Measurements from ENCODE around the gene CCDC6. TPM values are rescaled to one million over a fixed set of nuclear protein-coding genes. Genes with fewer than 3 reads are reported as not detected.

Gene CCDC6
- total RNA-seq, 1 experiment from 2014 or later, result 54.9 TPM

DNA sequence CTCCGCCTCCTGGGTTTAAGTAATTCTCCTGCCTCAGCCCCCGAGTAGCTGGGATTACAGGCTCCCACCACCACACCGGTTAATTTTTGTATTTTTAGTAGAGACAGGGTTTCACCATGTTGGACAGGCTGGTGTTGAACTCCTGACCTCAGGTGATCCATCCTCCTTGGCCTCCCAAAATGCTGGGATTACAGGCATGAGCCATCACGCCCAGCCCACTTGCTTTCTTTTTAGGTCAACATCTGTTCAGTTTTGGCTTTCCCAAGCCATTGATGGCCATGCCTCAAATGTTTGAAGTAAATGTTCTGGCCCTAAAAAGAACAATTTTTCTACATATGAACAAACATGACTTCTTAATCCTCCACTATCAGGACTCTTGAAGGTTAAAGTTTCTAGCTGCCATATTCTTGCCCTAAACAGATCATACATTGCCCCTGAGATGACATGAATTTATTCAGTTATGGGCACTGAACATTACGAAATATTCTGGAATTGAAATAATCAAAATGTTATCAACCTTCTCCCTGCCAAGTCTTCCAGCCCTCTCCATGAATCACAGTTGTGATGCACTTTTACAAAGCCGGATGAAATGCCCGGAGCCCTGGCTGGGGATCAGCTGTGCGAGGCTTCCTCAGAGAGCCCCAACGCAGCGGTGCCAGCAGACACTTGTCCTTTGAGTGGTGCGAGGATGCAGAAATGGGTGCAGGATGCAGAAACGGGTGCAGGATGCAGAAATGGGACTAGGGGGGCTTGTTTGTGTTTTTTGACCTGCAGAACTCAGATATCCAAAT, 156.0 kb downstream of the CCDC6 start:
- H3K36me3 ChIP-seq (ENCODE audit: control insufficient read depth in 1 of 2, insufficient read depth in 2 of 2, low read length in 2 of 2), result no peaks in the 10 kb centered on the region
- ATAC-seq (no peak), DNase-seq (ENCODE audit: low read depth, low spot score) (no peak)
- CTCF ChIA-PET, result no interaction called here
- H3K4me2 ChIP-seq (ENCODE audit: low read length), result no peak overlapping the region
- RAD21 ChIA-PET (ENCODE audit: low non-redundant PET in 1 of 2, low total read pairs in 2 of 2, uncharacterized antibody in 2 of 2, unreplicated experiment in 2 of 2), result no interaction called here
- no peak overlapping the region for H3K9ac ChIP-seq (ENCODE audit: low read length)
- intact Hi-C loops (cut with micrococcal nuclease), result no loop called here
- POLR2A ChIA-PET, result no interaction called here
- H3K79me2 ChIP-seq (ENCODE audit: insufficient read depth, low read length), result no peaks in the 10 kb centered on the region
- no peak overlapping the region for H3K4me3 ChIP-seq (replicated peaks in 1 of 2; ENCODE audit: low read depth in 1 of 2, low read length in 2 of 2)
- H3K9me2 ChIP-seq (ENCODE audit: insufficient read depth), result no peaks in the 10 kb centered on the region
- no peaks in the 10 kb centered on the region for H3K9me3 ChIP-seq (ENCODE audit: control insufficient read depth in 1 of 2, insufficient read depth in 1 of 2, low read depth in 1 of 2, low read length in 2 of 2)
- BruUV-seq (replicated peaks), result no TSS peak
- H2AFZ ChIP-seq (ENCODE audit: low read depth, low read length, poor library complexity, severe bottlenecking), result no peak overlapping the region
- H4K20me1 ChIP-seq (ENCODE audit: insufficient read depth), result no peaks in the 10 kb centered on the region
- TF ChIP-seq EZH2phosphoT487 (IDR thresholded peaks at IDR 0.05; ENCODE audit: borderline replicate concordance) (no peak), SRF (IDR thresholded peaks at IDR 0.05; ENCODE audit: low read depth) (no peak), RAD21 (IDR thresholded peaks at IDR 0.05; ENCODE audit: low read depth) (no peak), CBX3 (IDR thresholded peaks at IDR 0.05; ENCODE audit: low read depth) (no peak), ELF1 (IDR thresholded peaks at IDR 0.05; ENCODE audit: borderline replicate concordance, low read depth) (no peak), YY1 (IDR thresholded peaks at IDR 0.05; ENCODE audit: extremely low read depth, insufficient replicate concordance, low read depth, low read length) (no peak), SP1 (IDR thresholded peaks at IDR 0.05; ENCODE audit: low read depth) (no peak), ZNF274 (IDR thresholded peaks at IDR 0.05; ENCODE audit: low read depth, low read length) (no peak), CTCF (IDR thresholded peaks at IDR 0.05 in 2 of 3, conservative IDR thresholded peaks at IDR 0.05 in 1 of 3; ENCODE audit: borderline replicate concordance in 1 of 3, insufficient read depth in 1 of 3, low read depth in 2 of 3, low read length in 2 of 3) (no peak), JUND (IDR thresholded peaks at IDR 0.05) (no peak), ZFX (IDR thresholded peaks at IDR 0.05) (no peak), ATF3 (IDR thresholded peaks at IDR 0.05) (no peak)
- TF ChIP-seq, protein P1, sequence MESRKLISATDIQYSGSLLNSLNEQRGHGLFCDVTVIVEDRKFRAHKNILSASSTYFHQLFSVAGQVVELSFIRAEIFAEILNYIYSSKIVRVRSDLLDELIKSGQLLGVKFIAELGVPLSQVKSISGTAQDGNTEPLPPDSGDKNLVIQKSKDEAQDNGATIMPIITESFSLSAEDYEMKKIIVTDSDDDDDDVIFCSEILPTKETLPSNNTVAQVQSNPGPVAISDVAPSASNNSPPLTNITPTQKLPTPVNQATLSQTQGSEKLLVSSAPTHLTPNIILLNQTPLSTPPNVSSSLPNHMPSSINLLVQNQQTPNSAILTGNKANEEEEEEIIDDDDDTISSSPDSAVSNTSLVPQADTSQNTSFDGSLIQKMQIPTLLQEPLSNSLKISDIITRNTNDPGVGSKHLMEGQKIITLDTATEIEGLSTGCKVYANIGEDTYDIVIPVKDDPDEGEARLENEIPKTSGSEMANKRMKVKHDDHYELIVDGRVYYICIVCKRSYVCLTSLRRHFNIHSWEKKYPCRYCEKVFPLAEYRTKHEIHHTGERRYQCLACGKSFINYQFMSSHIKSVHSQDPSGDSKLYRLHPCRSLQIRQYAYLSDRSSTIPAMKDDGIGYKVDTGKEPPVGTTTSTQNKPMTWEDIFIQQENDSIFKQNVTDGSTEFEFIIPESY (IDR thresholded peaks at IDR 0.05; ENCODE audit: extremely low read depth, insufficient replicate concordance, low read length), result no peak
- H3K27ac ChIP-seq (ENCODE audit: low read depth, low read length), result no peak overlapping the region
- 0 out of 2 replicates have a peak, but pooled peaks cover 9% of the 10 kb centered on the region for H3K27me3 ChIP-seq (ENCODE audit: insufficient read depth, low read length)
- H3K4me1 ChIP-seq (ENCODE audit: control insufficient read depth in 1 of 2, insufficient read depth in 2 of 2, low read length in 2 of 2), result no peaks in the 10 kb centered on the region
